ENCODE results near the gene SFTPB. TPM values are rescaled to one million over a fixed set of nuclear protein-coding genes. Genes with fewer than 3 reads are reported as not detected.
"Not testable (repeated sequence)": the region's sequence is repeated elsewhere in the genome, so short reads cannot be mapped to it uniquely, and the experiment has no call there.

Gene SFTPB
- total RNA-seq, 2 experiments from 2014 or later, result not detected

DNA sequence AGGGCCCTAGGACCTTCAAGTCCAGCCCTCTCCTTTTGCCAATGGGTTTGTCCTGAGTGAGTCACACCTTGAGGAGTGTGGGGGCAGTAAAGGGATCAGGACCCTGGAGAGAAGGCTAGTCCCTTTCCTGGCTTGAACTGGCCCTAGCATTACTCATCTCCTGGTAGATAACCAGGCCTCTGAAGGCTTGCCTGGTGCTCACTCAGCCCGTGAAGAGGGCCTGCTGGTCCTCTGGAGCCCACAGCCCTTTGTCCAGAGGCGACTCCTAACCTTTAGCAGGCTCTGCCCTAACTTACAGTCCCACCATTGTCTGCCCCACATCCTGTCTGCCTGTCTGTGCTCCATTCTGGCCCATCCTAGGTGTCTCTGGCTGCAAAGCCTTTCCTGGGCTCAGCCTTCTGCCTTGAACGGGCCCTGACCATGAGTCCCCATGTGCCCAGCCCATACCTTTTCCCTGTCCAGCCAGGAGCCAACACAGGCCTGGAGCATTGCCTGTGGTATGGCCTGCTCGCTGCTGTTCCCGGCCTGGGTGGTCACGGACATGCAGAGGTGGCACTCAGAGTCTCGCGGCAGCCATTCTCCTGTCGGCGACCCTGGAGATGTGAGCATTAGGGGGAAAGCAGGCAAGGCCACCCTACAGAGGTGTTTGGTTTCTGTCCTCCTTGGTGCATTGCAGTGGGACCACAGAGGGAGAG lies 5.0 kb downstream of the SFTPB start:
- H3K4me1 Mint-ChIP-seq (ENCODE audit: low read depth), result peaks cover 12% of the 10 kb centered on the region
- no peaks in the 10 kb centered on the region for H3K9me3 Mint-ChIP-seq (ENCODE audit: insufficient read depth)
- ChIA-PET CTCF (interaction anchor here (0.8 to 1.7 kb wide), 3 partner anchors 14 to 44 kb away, joined by 3 to 4 read pairs (median 3); no protein-coding TSS in a partner anchor), POLR2A (no interaction called here)
- ATAC-seq, result no peak
- no peaks in the 10 kb centered on the region for H3K27me3 Mint-ChIP-seq (ENCODE audit: low read depth)
- no peak overlapping the region for H3K4me3 Mint-ChIP-seq
- H3K27ac Mint-ChIP-seq, result peak overlapping the region; percentile 2
- peaks cover 2% of the 10 kb centered on the region for H3K36me3 Mint-ChIP-seq (ENCODE audit: low read depth)
- no peak for DNase-seq

DNA sequence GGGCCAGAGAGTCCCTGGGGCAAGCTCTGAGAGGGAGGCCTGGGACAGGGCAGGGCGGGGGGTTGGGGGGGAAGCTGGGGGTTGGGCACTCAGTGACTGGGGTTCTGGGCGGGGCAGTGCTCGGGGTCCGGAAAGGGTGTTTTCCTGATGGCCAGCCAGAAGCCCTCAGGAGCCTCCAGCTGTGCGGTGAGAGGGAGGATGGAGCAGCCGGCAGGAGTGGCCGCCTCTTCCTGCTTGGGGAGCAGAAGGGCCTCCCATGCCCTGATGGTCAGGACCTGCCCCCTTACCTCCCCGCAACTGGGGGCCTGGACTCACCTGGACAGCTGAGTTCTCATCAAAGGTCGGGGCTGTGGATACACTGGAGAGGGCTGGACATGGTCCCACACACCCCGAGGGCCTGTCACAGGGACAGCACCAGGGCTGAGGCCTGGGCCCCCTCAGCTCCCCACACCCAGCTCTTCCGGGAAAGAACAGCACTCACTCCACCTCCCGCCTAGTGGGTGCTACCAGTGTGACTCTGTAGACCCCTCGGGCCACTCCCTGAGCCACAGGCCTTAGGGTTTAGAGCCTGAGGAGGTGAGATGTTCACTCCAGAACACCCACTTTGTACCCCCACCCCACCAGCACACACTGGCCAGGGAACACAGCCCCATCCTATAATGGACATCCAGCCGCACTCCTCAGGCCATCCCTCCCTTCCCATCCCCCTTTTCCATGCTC lies 6.7 kb downstream of the SFTPB start:
- ATAC-seq (no peak), DNase-seq (no peak)
- Mint-ChIP-seq H3K4me3 (no peak overlapping the region), H3K27ac (no peak overlapping the region), H3K27me3 (ENCODE audit: low read depth) (no peaks in the 10 kb centered on the region), H3K4me1 (ENCODE audit: low read depth) (peaks cover 14% of the 10 kb centered on the region), H3K36me3 (ENCODE audit: low read depth) (peaks cover 7% of the 10 kb centered on the region), H3K9me3 (ENCODE audit: insufficient read depth) (no peaks in the 10 kb centered on the region)
- ChIA-PET CTCF (interaction anchor here (1.2 to 3.1 kb wide), 2 partner anchors 11 to 12 kb away, joined by 3 to 19 read pairs; no protein-coding TSS in a partner anchor), POLR2A (no interaction called here)

DNA sequence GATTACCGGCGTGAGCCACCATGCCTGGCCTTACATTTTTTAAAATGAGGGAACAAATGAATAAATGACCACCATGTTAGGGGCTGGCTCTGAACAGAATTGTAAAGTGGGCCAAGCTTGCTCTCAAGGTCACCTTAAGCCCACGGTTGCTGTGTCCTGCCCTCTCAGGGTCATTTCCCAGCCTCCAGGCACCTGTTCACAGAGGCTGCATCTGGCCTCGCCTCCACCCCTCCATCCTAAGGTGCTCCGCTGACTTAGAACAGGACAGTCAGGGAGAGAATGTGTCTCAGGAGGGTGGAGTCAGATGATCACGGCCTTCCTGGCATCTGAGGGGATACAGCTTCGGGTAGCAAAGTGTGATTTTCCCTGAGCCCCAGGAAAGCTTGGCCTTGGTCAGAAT lies 7.3 kb downstream of the SFTPB start:
- peaks cover 19% of the 10 kb centered on the region for H3K4me1 Mint-ChIP-seq (ENCODE audit: low read depth)
- H3K4me3 Mint-ChIP-seq, result no peak overlapping the region
- ATAC-seq (no peak), DNase-seq (no peak)
- ChIA-PET CTCF (interaction anchor here (3.1 to 5.2 kb wide), 2 partner anchors 11 to 24 kb away, joined by 19 to 36 read pairs; no protein-coding TSS in a partner anchor), POLR2A (no interaction called here)
- peaks cover 12% of the 10 kb centered on the region for H3K36me3 Mint-ChIP-seq (ENCODE audit: low read depth)
- no peaks in the 10 kb centered on the region for H3K9me3 Mint-ChIP-seq (ENCODE audit: insufficient read depth)
- no peaks in the 10 kb centered on the region for H3K27me3 Mint-ChIP-seq (ENCODE audit: low read depth)
- no peak overlapping the region for H3K27ac Mint-ChIP-seq

DNA sequence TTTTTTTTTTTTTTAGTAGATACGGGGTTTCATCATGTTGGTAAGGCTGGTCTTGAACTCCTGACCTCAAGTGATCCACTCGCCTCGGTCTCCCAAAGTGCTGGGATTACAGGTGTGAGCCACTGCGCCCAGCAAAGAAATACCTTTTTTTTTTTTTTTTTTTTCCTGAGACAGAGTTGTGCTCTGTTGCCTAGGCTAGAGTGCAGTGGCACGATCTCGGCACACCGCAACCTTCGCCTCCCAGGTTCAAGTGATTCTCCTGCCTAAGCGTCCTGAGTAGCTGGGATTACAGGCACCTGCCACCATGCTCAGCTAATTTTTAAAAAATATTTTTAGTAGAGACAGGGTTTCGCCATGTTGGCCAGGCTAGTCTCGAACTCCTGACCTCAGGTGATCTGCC lies 7.7 kb downstream of the SFTPB start:
- H3K27me3 Mint-ChIP-seq (ENCODE audit: low read depth); DNase-seq; H3K4me3 Mint-ChIP-seq; POLR2A ChIA-PET; H3K27ac Mint-ChIP-seq; ATAC-seq; H3K9me3 Mint-ChIP-seq (ENCODE audit: insufficient read depth): not testable (repeated sequence)
- CTCF ChIA-PET, result interaction anchor here (1.6 to 5.2 kb wide), 3 partner anchors 10 to 153 kb away, joined by 8 to 36 read pairs (median 19); no protein-coding TSS in a partner anchor
- H3K36me3 Mint-ChIP-seq (ENCODE audit: low read depth), result peaks cover 12% of the 10 kb centered on the region
- peaks cover 21% of the 10 kb centered on the region for H3K4me1 Mint-ChIP-seq (ENCODE audit: low read depth)

- peak; percentile 34 for ATAC-seq
- H3K4me1 Mint-ChIP-seq (ENCODE audit: low read depth), result peaks cover 21% of the 10 kb centered on the region
Measured at GRCh38 chr2:85659324-85659981, 8.5 kb downstream of the SFTPB start.

GRCh38 chr2:85657399-85657798 lies 10.6 kb downstream of the SFTPB start:
- CTCF ChIA-PET, result interaction anchor here (0.9 to 5.2 kb wide), 7 partner anchors 21 to 431 kb away, joined by 3 to 36 read pairs (median 3); no protein-coding TSS in a partner anchor

More at GRCh38 chr2:85659324-85659981, 8.5 kb downstream of the SFTPB start:
- no peaks in the 10 kb centered on the region for H3K9me3 Mint-ChIP-seq (ENCODE audit: insufficient read depth)
- H3K36me3 Mint-ChIP-seq (ENCODE audit: low read depth), result peaks cover 14% of the 10 kb centered on the region
- ChIA-PET CTCF (interaction anchor here (0.7 to 5.2 kb wide), 9 partner anchors 9 to 394 kb away, joined by 3 to 36 read pairs (median 6); no protein-coding TSS in a partner anchor), POLR2A (interaction anchor here (0.9 to 1.1 kb wide), 2 partner anchors 24 to 48 kb away, joined by 3 to 4 read pairs; no protein-coding TSS in a partner anchor)
- no peaks in the 10 kb centered on the region for H3K27me3 Mint-ChIP-seq (ENCODE audit: low read depth)
- DNase-seq, result peak; percentile 36
- no peak overlapping the region for H3K4me3 Mint-ChIP-seq
- no peak overlapping the region for H3K27ac Mint-ChIP-seq

DNA sequence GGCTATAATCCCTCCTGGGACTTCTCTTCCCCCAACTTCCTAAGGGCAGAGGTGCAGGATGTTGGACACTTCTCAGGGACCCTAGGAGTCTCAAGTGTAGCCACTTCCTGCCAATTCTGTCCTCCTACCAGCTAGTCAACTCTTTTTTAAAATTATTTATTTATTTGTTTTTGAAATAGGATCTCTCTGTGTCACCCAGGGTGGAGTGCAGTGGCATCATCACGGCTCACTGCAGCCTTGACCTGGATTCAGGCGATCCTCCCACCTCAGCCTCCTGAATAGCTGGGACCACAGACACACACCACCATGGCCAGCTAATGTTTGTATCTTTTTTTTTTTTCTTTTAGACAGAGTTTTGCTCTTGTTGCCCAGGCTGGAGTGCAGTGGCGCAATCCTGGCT lies 11.5 kb downstream of the SFTPB start:
- Mint-ChIP-seq H3K9me3 (ENCODE audit: insufficient read depth) (no peaks in the 10 kb centered on the region), H3K27me3 (ENCODE audit: low read depth) (no peaks in the 10 kb centered on the region), H3K4me3 (no peak overlapping the region), H3K36me3 (ENCODE audit: low read depth) (peaks cover 29% of the 10 kb centered on the region), H3K27ac (no peak overlapping the region), H3K4me1 (ENCODE audit: low read depth) (peaks cover 25% of the 10 kb centered on the region)
- ATAC-seq, result no peak
- POLR2A ChIA-PET, result no interaction called here
- DNase-seq, result no peak
- CTCF ChIA-PET, result interaction anchor here (0.9 to 5.2 kb wide), 3 partner anchors 20 to 432 kb away, joined by 3 to 36 read pairs (median 4); no protein-coding TSS in a partner anchor

More at GRCh38 chr2:85657399-85657798, 10.6 kb downstream of the SFTPB start:
- H3K4me3 Mint-ChIP-seq; DNase-seq; ATAC-seq; H3K9me3 Mint-ChIP-seq (ENCODE audit: insufficient read depth); H3K27ac Mint-ChIP-seq; H3K27me3 Mint-ChIP-seq (ENCODE audit: low read depth); POLR2A ChIA-PET: not testable (repeated sequence)
- Mint-ChIP-seq H3K36me3 (ENCODE audit: low read depth) (peaks cover 25% of the 10 kb centered on the region), H3K4me1 (ENCODE audit: low read depth) (peaks cover 25% of the 10 kb centered on the region)

DNA sequence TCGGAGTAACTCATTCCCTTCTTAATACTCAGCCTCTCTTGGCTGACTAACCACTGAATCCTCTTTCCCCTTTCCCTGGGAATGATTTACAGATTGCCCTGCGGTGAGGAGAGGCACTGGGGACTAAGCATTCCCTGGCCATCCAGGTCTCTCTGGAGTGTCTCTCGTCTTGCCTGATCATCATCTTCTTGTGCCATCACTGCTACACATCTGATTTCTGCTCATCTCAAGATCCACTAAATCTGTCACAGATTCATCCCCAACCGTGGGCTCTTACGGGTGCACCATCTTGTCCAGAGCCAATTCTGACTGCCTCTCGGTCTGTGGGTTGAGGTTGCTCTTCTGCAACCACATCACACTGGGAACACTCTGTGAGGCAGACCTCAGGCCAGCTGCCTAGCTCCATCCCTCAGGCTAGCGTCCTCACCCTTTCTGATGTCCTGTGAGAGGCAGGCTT lies 12.0 kb downstream of the SFTPB start:
- DNase-seq (no peak), ATAC-seq (no peak)
- H3K36me3 Mint-ChIP-seq (ENCODE audit: low read depth), result peaks cover 32% of the 10 kb centered on the region
- POLR2A ChIA-PET, result no interaction called here
- H3K9me3 Mint-ChIP-seq (ENCODE audit: insufficient read depth), result no peaks in the 10 kb centered on the region
- no peak overlapping the region for H3K4me3 Mint-ChIP-seq
- no peaks in the 10 kb centered on the region for H3K27me3 Mint-ChIP-seq (ENCODE audit: low read depth)
- peak overlapping the region; percentile 22 for H3K27ac Mint-ChIP-seq
- peaks cover 25% of the 10 kb centered on the region for H3K4me1 Mint-ChIP-seq (ENCODE audit: low read depth)
- CTCF ChIA-PET, result interaction anchor here (5.2 kb wide), 1 partner anchor 19 kb away, joined by 36 read pairs; no protein-coding TSS in a partner anchor

DNA sequence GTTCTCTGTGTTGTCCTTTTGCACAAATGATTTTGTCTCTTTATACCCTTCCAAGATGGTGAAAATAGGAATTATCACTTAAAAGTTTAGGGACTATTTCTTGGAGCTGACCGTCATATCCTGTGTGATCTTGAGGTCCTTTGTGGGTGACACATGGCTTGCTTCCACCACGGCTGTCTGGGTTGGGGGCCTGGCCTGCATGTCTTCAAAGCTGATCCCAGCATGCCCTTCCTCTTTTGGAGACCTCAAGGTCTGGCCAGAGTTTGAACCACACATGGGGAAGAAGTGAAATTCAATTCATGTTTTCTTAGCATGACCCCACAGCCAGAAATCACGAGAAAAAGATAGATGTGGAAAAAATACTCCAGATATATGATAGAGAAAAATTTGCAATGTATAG lies 14.0 kb downstream of the SFTPB start:
- POLR2A ChIA-PET, result no interaction called here
- ATAC-seq (no peak), DNase-seq (no peak)
- CTCF ChIA-PET, result interaction anchor here (0.8 to 9.4 kb wide), 2 partner anchors 18 to 75 kb away, joined by 3 to 86 read pairs; no protein-coding TSS in a partner anchor
- Mint-ChIP-seq H3K27me3 (ENCODE audit: low read depth) (no peaks in the 10 kb centered on the region), H3K9me3 (ENCODE audit: insufficient read depth) (no peaks in the 10 kb centered on the region), H3K27ac (no peak overlapping the region), H3K4me3 (no peak overlapping the region), H3K4me1 (ENCODE audit: low read depth) (peaks cover 20% of the 10 kb centered on the region), H3K36me3 (ENCODE audit: low read depth) (peaks cover 42% of the 10 kb centered on the region)

DNA sequence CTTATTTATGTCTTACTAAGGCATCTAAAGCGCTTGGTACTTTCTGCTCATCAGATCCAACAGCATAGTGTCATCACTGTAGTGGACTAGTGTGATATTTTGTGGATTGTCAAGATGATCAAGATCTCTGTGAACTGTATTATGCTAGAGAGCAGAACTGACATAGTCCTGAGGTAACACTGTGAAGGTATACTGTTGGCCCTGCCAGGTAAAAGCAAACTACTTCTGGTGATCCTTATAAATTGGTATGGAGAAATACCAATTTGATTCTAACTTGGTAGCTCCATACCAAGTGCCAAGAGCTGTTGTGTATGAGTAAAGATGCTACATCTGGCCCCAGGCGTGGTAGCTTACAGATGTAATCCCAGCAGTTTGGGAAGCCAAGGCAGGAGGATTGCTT lies 15.9 kb downstream of the SFTPB start:
- Mint-ChIP-seq H3K36me3 (ENCODE audit: low read depth) (peaks cover 52% of the 10 kb centered on the region), H3K4me1 (ENCODE audit: low read depth) (peaks cover 14% of the 10 kb centered on the region)

DNA sequence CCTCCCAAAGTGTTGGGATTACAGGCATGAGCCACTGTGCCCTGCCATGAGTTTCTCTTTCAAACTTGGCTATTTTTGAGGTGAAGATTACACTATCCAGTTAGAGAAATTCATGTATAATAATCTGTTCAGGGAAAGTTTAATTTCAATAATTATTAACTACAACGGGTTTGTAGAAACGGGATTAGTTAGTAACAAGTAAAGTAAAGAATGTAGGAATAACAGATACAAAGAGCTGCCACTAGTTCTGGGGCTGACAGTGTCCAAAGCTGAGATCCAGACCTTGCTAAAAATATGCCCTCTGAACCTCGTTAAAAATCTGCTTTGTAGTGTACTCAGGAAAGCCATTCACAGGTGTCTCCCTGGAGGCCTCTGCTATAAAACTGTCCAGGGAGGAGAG lies 16.9 kb downstream of the SFTPB start:
- H3K9me3 Mint-ChIP-seq (ENCODE audit: insufficient read depth), result no peaks in the 10 kb centered on the region
- no peak for ATAC-seq
- H3K36me3 Mint-ChIP-seq (ENCODE audit: low read depth), result peaks cover 55% of the 10 kb centered on the region
- CTCF ChIA-PET, result interaction anchor here (1.9 to 9.4 kb wide), 3 partner anchors 9 to 78 kb away, joined by 5 to 86 read pairs (median 19); no protein-coding TSS in a partner anchor
- peaks cover 9% of the 10 kb centered on the region for H3K4me1 Mint-ChIP-seq (ENCODE audit: low read depth)
- no peak overlapping the region for H3K27ac Mint-ChIP-seq
- POLR2A ChIA-PET, result no interaction called here
- no peak overlapping the region for H3K4me3 Mint-ChIP-seq
- no peaks in the 10 kb centered on the region for H3K27me3 Mint-ChIP-seq (ENCODE audit: low read depth)
- no peak for DNase-seq

More for the DNA sequence above, 15.9 kb downstream of the SFTPB start:
- Mint-ChIP-seq H3K27me3 (ENCODE audit: low read depth) (no peaks in the 10 kb centered on the region), H3K4me3 (no peak overlapping the region), H3K27ac (no peak overlapping the region), H3K9me3 (ENCODE audit: insufficient read depth) (no peaks in the 10 kb centered on the region)
- CTCF ChIA-PET, result interaction anchor here (1.9 to 9.4 kb wide), 2 partner anchors 16 to 77 kb away, joined by 5 to 86 read pairs; no protein-coding TSS in a partner anchor
- no peak for ATAC-seq
- DNase-seq, result no peak
- POLR2A ChIA-PET, result no interaction called here

All from activated CD8-positive, alpha-beta T cell treated with anti-CD3 and anti-CD28 coated beads, Interleukin-2, amount 10 ng/mL, durations not matched to agents 7 days and 5 days (primary cell).